GM19397 (cell line): ENCODE measurements around the gene MYO15B.

Source experiments
- ATAC-seq: cut with Tn5 transposase; IDR thresholded peaks from one replicate; pipeline ENCODE4 v1.9.1; 2021; ENCODE audit warnings: mild to moderate bottlenecking, moderate library complexity; ENCODE audit not compliant: unreplicated experiment

The MYO15B gene

GRCh38 chr17:75587675-75588595 is at the start of gene MYO15B:
TSS of gene MYO15B (plus strand) at chr17:75587800. CDS start at chr17:75588058, 258 bp downstream.
- no peak for ATAC-seq

DNA sequence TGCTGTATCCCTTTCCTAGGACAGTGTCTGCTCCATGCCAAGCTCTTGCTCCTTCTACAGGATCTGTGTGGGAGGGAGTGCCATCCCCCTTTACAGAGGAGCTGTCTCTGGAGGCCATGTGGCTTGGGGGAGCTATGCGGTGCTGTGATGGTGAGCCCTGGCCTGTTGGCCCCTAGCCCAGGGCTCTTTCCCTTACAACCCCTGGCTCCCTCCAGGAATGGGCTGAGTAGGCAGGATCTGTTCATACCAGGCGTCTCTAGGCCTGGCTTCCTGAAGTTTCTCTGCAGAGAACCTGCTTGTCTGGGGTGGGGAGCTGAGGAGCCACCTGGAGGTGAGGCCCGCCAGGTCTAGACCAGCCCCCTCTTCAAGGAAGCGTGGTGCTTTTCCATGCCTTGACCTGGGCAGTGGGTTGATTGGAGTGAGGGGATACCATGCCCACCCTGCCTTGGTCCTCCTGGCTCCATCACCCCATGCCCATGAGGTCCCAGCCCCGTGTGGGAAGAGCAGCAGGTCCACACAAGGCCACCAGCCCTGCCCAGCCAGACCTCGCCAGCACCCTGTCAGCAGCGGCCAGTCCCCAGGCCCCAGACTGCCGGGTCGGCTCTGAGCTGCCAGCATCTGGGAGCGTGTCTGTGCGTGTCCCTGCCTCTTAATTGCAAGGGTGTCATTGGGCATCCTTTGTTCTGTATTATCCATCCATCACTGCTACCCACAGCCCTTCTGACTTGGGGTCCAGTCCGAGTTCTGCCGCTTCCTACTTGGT is 47.5 kb upstream of the MYO15B start:
- ATAC-seq: no peak

DNA sequence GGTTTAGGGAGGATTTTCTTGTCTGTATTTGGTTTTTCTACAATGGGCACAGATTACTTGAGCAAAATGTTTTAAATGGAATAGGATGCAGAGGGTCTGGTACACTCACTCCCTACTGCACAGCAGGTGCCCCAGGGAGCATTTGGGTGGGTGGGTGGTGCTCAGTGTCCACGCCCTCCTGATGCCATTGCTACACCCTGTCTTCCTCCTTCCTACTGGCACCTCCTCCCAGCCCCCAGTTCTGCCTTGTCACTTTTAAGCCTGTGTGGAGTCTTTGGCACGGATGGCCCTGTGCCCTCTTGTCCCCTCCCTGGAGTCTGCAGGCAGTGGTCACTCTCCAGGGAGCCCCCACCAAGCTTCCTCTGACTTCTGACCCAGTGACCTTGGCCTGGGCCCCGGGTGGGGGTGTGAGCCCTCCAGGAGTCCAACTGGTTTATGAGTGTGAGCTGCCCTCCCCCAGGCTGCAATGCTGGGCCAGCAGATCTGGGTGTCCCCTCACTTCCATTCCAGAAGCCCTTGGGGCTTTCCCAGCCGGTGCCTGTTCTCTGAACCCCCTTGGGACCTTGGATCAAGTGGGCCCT is 46.6 kb upstream of the MYO15B start:
- ATAC-seq: no peak

DNA sequence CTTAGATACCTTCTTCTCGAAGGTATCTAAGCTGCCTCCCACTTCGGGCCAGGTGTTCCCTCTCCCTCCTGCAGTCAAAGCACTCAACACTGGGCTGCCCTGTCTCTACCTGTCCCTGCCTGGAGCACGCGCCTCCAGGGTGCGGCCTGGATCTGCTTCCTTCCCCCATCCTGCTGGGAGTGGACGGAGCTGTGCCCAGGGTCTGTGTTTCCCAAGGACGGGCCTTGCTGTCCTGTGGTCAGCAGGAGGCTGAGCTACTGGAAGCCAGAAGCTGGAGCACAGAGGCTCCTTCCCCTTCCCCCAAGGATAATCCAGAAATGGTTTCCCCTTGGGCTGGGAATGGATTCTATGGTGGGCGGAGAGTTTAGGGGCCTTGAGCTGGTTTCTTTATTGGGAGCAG is 45.4 kb upstream of the MYO15B start:
- ATAC-seq: no peak

DNA sequence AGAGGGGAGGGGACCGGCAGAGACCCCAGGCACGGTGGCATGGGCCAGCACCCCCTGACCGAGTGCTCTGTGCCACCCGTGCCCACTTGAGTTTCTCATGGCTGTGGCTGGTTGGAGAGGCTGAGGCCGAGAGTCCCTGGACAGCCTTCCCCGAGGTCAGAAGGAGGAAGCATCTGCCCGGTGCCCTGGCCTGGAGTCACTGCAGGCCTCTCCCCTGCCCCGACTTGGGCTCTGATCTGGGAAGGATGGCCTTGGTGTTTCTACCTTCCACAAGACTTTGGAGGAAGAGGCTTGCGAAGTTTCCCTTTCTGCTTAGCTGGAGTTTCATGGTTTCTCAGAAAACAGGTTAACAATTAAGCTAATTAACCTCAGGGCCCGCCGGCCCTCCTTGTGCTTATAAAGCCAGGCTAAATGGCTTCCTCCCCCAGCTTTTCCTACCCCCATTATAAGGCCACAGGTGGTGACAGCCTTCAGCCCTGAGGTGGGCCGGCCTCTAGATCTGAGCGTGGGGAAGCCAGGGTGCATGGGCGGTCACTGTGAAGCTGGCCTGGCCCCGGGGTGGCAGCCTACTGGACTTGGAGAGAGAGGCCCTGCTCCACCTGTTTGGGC is 44.8 kb upstream of the MYO15B start:
- no peak for ATAC-seq

- no peak for ATAC-seq
These were observed 43.4 kb upstream of the MYO15B start for GRCh38 chr17:75544250-75544649.

DNA sequence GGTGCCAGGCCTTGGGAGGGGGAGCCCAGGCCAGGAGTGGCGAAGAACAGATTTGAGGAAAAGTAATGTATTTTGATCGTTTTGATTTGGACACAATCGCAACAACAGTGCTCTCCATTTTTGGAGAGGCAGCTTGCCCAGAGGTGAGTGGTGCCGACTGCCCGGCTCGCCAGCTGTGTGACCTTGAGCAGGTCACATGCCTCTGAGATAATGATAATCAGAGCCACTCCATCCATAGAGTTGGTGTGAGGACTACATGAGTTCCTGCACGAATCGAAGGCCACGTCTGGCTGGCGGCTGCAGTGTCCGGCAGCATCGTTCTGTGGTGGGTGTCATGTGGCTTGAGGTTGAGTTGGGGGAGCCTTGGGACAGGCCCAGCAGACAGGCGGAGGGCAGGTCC is 41.4 kb upstream of the MYO15B start:
- no peak for ATAC-seq

DNA sequence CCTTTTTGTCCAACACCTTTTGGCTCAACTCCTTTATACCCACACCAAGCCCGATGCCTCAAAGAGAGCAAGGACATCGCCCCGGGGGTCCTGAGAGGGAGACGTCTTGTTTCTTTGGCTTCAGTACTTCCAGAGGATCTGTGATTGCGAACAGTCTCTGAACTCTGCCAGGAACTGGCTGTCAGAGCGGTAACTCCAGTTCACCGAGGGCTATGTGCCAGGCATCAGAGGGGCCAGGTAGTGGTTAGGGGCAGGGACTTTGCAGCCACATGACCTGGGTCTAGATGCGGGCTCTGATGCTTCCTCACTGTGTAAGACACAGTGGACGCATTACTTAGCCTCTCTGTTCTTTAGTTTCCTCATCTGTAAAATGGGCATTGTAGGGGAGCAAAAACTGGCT is 40.5 kb upstream of the MYO15B start:
- ATAC-seq: no peak

- no peak for ATAC-seq
These were observed 38.8 kb upstream of the MYO15B start for GRCh38 chr17:75548813-75549212.

DNA sequence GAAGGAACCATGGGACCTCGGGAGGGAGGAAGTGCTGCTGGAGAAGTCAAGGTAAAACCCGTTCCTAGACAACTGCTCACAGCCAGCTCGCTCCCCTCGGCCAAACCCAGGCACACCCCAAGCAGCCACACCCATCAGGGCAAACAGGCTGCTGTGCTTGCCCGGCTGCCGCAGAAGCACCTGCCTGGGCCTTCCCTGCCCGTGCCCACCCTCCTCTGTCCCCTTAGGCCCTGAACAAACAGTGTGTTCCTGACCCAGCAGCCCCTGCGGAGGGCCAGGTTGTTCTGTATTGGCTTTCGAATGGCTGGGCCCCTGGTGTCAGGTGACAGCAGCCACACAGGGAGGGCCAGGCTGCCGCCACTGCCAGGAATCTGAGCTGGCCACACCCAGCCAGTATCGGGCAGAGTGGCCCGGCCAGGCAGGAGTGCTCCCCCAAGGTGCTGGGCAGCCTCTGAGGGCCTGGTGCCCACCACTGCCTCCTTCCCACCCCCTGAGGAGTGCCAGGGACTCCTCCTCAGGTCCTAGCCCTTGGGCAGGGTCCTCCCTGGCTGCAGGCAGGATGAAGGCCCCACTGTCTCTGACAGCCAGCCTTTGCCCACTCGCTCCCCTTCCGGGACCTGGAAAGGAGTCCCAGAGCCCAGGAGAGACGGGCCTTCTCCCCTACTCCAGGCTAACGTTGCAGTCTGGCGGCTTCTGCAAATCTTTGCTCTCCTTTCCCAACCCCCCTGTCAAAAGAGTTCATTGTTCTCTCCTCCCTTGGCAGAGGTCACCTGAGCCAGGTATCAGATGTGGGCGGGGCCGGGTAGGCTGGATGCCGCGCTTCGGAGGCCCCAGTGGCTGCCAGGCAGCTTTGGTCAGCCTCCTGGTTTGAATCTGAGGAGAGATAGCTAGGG is 38.1 kb upstream of the MYO15B start:
- no peak for ATAC-seq

DNA sequence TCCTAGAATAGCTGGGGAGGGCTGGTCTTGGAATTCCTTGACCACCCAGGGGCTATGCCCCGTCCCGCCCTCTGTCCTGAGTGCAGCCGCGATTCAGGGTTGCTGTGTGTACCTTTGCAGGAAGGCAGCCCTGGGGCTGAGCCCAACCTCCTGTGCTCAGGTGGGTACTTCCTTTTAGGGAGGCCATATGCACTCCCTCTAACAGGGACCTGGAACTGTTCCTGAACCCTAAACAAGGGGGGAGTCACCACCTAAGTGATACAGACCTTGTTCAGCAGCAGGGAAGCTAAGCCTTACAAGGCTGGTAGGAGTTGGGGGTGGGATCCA is 37.5 kb upstream of the MYO15B start:
- no peak for ATAC-seq

DNA sequence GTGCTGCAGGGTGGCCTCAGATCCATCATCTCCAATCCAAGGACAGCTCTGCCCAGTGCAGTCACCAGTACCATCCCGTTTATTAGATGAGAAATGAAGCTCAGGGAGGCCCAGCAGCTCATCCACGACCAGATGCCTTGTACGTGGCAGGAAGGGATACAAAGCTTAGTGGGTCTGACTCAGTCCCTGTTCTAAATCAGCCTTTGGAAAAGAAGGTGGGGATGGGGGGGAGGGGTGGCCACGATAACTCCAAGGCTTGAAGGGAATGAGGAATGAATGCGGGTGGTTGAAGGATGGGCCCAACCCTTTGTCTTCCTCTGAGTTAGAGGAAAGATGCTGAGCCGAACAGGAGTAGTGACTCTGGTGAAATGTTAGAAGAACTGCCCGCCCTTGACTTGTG is 36.3 kb upstream of the MYO15B start:
- no peak for ATAC-seq

GRCh38 chr17:75552425-75553294 is 34.9 kb upstream of the MYO15B start:
- ATAC-seq: no peak

DNA sequence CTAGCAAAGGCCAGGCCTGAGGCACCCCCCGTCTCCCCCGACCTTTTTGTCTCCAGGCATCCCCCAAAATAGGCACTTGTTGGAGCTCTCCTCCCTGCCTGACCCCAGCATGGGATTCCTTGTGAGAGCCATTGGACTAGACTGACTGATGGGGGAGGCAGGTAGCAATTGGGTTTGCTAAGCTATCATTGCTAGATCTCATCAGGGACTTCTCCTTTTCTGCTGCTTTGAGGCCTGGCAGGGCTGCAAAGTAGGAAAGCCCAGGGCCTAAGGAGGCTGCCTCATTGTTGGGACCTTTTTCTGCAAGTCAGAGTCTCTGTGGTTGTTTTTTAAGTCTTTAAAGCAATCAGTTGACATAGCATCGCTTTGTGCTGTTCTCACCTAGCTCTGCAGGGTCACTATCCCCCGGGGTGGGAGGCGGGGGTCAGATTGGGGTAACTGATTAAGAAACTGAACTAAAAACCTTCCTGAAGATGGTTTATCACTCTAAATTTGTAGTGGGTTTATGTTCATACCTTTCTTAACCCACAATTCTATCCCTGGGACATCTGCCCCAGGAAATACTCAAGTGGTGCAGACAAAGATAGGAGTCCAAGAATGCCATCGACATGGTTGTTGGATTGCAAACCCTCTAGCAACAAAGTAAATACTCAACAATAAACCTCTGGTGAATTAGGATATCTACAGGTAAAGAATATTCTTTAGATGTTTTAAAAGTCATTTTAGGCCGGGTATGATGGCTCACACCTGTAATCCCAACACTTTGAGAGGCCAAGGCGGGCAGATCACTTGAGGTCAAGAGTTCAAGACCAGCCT is 34.1 kb upstream of the MYO15B start:
- ATAC-seq: no peak

DNA sequence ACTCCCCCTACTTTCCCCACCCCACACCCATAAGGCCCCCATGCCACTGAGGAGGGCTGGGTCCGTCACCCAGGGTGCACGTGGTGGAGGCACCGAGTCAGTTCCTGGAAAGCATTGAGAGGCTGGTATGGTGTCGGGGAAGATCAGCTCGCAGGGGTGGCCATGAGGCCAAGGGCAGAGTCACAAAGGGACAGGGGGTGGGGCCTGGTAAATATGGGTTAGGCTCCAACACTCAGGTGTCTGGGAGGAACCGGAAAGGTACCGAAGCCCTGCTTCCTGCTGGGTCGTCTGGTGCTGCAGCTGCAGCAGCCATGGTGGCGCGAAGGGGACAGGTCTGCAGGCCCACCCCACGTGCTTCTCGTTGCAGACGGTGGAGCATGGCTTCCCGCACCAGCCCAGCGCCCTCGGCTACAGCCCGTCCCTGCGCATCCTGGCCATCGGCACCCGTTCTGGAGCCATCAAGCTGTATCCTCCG is 31.9 kb upstream of the MYO15B start:
- ATAC-seq: no peak

DNA sequence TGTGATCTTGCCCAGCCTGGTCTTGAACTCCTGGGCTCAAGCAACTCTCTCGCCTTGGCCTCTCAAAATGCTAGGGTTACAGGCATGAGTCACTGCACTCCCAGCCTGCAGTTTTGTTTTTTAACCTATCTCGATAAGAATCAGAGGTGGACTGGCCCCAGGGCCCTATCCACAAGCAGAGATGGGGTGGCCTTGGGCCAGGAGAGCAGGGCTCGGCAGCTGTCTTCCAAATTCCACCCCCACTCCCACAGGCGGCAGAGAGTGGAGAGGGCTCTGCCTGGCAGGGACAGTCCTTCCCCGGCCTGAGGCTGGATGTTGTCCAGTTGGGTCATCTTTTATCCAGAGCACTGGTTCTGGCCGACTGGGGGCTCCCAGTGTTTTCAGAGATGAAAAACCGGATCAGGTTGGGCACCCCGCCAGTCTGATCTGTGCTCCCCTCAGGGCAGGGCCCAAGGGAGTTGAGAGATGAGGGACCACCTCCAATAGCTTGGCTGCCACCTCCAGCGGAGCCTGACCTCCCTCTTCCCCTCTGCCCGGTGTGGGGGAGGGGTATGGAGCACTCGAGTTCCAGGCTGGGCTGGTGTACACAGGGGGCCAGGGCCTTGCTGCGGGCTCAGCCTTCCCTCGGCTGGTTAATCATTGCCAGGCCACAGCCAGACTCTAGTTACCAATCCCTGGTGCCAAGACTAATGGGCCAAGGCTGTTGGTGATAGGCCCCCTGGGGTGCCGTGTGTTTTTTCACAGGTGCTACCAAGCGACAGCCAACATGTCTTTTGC is 30.3 kb upstream of the MYO15B start:
- ATAC-seq: no peak

DNA sequence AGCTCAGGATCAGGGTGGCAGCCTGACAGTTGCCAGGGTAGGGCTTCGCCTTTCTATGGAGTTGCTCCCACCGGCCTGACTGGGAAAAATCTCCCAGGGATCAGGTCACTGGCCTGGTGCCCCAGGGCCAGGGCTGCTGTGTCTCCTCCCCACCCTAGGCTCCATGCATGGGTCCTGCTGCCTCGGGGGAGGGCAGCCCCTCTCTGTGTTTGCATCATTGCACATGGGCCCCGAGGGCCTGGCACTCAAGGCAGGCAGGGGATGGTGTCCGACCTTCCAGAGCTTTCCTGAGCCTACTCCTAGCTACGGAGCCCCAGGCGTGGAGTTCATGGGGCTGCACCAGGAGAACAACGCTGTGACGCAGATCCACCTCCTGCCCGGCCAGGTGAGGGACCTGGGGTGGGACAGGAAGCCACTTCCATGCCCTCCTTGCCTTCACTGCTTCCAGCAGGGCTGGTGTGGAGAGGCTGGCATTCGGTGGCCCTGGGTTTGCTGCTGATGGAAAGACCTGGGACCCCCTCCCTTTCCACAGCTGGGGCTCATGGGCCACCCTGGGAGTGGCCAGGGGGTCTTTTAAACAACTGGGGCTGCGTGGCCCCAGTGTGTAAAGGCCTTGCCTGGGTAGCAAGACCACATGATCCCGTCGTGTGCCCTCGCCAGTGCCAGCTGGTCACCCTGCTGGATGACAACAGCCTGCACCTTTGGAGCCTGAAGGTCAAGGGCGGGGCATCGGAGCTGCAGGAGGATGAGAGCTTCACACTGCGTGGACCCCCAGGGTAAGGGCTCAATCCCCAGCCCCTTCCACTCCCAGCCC is 29.5 kb upstream of the MYO15B start:
- no peak for ATAC-seq
